Embryonic facial prominence (tissue), 1 donor: Measurements from ENCODE around the gene PLAC9.

Source experiments
- DNase-seq: peaks from one replicate; pipeline ENCODE4 v3.0.0-alpha.2; 2016; ENCODE audit errors: extremely low spot score

Gene PLAC9

GRCh38 chr10:80160361-80161320 is 28.1 kb downstream of the PLAC9 start:
- DNase-seq, result no peak

- DNase-seq, result no peak
These were observed 29.0 kb downstream of the PLAC9 start for GRCh38 chr10:80161321-80162083.

GRCh38 chr10:80163741-80164341 is 31.3 kb downstream of the PLAC9 start:
- DNase-seq, result no peak

- DNase-seq, result no peak
These were observed 32.1 kb downstream of the PLAC9 start for GRCh38 chr10:80164596-80164995.

- DNase-seq, result no peak
These were observed 32.6 kb downstream of the PLAC9 start for GRCh38 chr10:80165173-80165572.

GRCh38 chr10:80166581-80167470 is 34.3 kb downstream of the PLAC9 start:
- DNase-seq, result no peak

- DNase-seq, result no peak
These were observed 35.1 kb downstream of the PLAC9 start for GRCh38 chr10:80167471-80168161.

GRCh38 chr10:80168162-80168511 is 35.6 kb downstream of the PLAC9 start:
- DNase-seq, result no peak

- DNase-seq, result no peak
These were observed 36.3 kb downstream of the PLAC9 start for GRCh38 chr10:80168679-80169380.

- DNase-seq, result no peak
These were observed 37.5 kb downstream of the PLAC9 start for GRCh38 chr10:80170026-80170425.

GRCh38 chr10:80170641-80171040 is 38.1 kb downstream of the PLAC9 start:
- no peak for DNase-seq

- DNase-seq, result no peak
These were observed 38.7 kb downstream of the PLAC9 start for GRCh38 chr10:80171248-80171660.

GRCh38 chr10:80172896-80173295 is 40.4 kb downstream of the PLAC9 start:
- DNase-seq, result no peak

- DNase-seq, result no peak
These were observed 40.9 kb downstream of the PLAC9 start for GRCh38 chr10:80173466-80173865.

- DNase-seq, result no peak
These were observed 42.3 kb downstream of the PLAC9 start for GRCh38 chr10:80174641-80175395.

GRCh38 chr10:80176526-80176925 is 44.0 kb downstream of the PLAC9 start:
- DNase-seq, result no peak

- DNase-seq, result no peak
These were observed 45.5 kb downstream of the PLAC9 start for GRCh38 chr10:80177781-80178636.

- no peak for DNase-seq
These were observed 50.5 kb downstream of the PLAC9 start for GRCh38 chr10:80182986-80183385.
